GM12878 (cell line): ENCODE measurements around the gene ADAMTS17.

Source experiments
- MYC ChIP-seq: IDR thresholded peaks from 2 replicates; pipeline ENCODE4 v1.6.1; 2011; ENCODE audit warnings: mild to moderate bottlenecking, low read length, moderate library complexity, inconsistent platforms; ENCODE audit not compliant: insufficient read depth, insufficient replicate concordance, insufficient read length, severe bottlenecking
- POLR2A ChIP-seq: IDR thresholded peaks from 2 replicates; pipeline ENCODE4 v1.6.1; 2011; ENCODE audit warnings: low read depth, mild to moderate bottlenecking, low read length
- POLR2AphosphoS5 ChIP-seq: IDR thresholded peaks from 2 replicates; pipeline ENCODE4 v1.6.1; 2011; ENCODE audit warnings: mild to moderate bottlenecking, low read length, inconsistent platforms
- SMC3 ChIP-seq: IDR thresholded peaks from 2 replicates; pipeline ENCODE4 v1.6.1; 2011; ENCODE audit warnings: low read length, improper control_type of control experiment, borderline replicate concordance

DNA sequence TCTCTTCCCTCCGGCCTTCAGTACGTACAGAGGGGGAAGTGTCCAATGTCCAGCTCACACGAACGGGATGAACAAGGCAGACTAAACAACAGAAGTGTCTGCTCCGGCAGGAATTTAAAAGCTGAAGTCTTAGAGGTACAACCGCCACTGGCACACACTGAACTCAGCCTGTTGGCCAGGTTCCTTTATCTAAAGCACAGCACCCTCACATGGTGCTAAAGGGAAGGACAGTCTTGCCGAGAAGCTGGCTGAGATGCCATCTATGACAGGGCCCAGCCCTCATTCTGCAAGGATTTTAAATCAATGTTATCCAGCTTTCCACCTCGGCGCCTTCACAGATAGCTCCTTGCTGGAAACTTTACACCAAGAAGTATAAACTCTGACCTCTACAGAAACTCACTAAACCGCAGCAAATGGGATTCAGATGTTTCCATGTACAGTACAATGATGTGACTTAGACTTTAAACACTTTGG lies 2.8 kb downstream of the ADAMTS17 start:
- TF ChIP-seq MYC (no peak), POLR2A (no peak), POLR2AphosphoS5 (no peak), SMC3 (peak; percentile 28; the same call in 1 of the 2 replicates)
